Activated naive CD4-positive, alpha-beta T cell treated with anti-CD3 and anti-CD28 coated beads, Interleukin-2, amount 50 U/mL, for 16 hours (primary cell): ENCODE measurements around the gene PI4KA.
"Not testable (repeated sequence)": the region's sequence is repeated elsewhere in the genome, so short reads cannot be mapped to it uniquely, and the experiment has no call there.

ENCODE experiments used
- DNase-seq: peaks from one replicate; pipeline ENCODE4 v3.0.0-alpha.2; 2020

The PI4KA gene

GRCh38 chr22:20720692-20721408 is 137.8 kb downstream of the PI4KA start:
- no peak for DNase-seq

- not testable (repeated sequence) for DNase-seq
Measured at GRCh38 chr22:20718727-20719126, 139.9 kb downstream of the PI4KA start.

- not testable (repeated sequence) for DNase-seq
Measured at GRCh38 chr22:20717981-20718380, 140.6 kb downstream of the PI4KA start.

- DNase-seq = not testable (repeated sequence)
Measured at GRCh38 chr22:20717213-20717866, 141.3 kb downstream of the PI4KA start.

- not testable (repeated sequence) for DNase-seq
Measured at GRCh38 chr22:20713116-20713515, 145.5 kb downstream of the PI4KA start.

DNA sequence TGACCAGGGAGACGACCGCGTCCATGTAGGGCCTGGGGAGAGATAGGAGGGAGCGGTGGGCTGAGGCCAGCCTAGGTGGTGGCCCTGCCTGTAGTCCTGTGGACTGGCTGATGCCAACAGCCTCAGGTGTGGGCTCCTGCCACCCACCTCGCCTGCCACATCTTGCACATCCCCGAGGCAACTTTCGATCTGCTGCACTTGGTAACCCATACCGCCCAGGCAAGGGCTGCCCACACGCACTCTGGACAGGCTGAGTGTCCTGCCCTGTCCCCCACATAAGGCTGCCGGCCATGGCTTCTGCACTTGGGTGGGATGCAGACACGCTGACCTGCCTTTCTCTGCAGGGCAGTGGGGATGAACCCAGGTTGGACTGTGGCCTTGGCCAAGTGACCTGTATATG is 148.6 kb downstream of the PI4KA start:
- not testable (repeated sequence) for DNase-seq

DNA sequence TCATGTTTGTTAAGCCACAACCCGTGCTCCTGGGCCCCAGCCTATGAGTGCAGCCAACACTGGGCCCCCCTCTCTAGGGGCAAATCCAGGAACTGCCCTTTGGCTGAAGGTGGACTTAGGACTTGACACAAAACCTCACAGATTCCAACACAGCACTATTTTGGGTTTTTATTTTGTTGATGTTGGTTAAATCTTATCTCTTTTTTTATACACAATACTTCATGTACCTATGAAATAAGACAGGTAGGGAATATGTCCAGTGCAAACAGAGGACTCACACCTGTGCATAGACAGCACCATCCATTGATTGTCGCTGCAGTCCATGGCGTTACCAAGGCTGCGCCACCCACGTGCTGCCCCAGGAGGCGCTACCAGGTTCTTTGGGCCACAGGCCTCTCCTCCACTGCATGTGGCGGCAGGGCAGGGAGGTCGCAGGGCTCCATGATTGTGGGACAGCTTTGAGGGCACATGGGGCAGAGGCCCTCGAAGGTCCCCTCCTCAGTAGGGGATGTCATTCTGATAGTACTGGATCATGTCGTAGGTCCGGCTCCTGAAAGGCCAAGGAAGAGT is 151.0 kb downstream of the PI4KA start:
- DNase-seq = not testable (repeated sequence)

GRCh38 chr22:20703816-20704609 is 154.6 kb downstream of the PI4KA start:
- DNase-seq = peak; percentile 24

- DNase-seq = peak; percentile 67
Measured at GRCh38 chr22:20703414-20703806, 155.2 kb downstream of the PI4KA start.

- DNase-seq = peak; percentile 94
Measured at GRCh38 chr22:20702546-20703413, 155.8 kb downstream of the PI4KA start.

- not testable (repeated sequence) for DNase-seq
Measured at GRCh38 chr22:20702175-20702545, 156.5 kb downstream of the PI4KA start.

DNA sequence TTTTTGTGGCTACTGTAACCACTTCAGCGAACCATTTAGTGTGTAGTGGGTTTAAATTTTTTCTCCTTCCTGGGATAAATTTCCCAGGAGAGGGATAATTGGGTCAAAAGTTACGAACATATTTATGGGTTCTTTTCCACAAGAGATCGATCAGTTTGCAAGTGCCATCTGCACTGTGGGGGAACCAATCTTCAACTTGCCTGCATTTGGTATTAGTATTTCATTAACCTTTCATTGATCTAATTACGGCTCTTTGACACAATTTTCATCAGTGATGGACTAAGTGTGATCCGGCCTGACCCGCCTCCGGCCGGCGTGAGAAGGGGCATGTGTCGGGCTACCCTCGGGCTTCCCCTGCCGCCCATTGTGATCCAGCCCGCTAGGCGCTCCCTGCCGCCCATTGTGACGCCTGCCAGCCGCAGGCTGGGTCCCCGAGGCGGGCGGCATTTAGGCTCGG is 156.9 kb downstream of the PI4KA start:
- not testable (repeated sequence) for DNase-seq

- DNase-seq = not testable (repeated sequence)
Measured at GRCh38 chr22:20700347-20700746, 158.3 kb downstream of the PI4KA start.

DNA sequence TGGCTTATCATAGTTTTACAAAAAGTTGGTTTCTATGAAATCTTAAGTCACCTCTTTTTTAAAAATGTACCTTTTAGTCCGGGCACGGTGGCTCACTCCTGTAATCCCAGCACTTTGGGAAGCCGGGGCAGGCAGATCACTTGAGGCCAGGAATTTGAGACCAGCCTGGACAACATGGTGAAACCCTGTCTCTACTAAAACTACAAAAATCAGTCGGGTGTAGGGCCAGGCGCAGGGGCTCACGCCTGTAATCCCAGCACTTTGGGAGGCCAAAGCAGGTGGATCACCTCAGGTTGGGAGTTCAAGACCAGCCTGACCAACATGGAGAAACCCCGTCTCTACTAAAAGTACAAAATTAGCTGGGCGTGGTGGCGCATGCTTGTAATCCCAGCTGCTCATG is 158.8 kb downstream of the PI4KA start:
- DNase-seq = not testable (repeated sequence)

DNA sequence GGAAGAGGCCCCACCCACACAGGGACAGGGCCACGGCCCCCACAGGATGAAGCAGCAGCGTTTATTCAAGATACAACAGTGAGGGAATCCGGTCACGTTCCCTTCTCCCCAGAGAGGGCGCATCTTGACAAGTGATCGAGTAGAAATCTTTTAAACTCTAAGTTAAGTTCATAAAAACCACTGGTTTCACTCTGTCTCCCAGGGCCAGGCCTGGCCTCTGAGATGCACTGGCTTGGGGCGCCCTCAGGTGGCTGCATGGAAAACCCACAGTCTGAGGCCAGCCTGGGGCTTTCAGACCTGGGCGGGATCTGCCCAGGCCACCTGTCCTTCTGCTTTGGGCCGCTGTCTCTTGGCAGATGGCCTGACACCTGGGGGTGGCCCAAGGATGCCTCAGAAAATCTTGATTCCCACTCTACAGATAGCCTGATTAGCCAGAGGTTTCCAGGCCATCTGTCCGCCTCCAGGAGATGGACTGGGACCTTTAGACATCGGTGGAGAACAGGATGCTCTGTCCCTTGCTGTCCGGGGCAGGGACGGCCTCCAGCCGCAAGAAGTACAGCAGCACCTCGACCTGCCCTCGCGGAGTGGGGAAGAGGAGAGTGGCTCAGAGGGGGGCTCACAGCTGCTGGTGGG is 161.0 kb downstream of the PI4KA start:
- peak; percentile 74 for DNase-seq

DNA sequence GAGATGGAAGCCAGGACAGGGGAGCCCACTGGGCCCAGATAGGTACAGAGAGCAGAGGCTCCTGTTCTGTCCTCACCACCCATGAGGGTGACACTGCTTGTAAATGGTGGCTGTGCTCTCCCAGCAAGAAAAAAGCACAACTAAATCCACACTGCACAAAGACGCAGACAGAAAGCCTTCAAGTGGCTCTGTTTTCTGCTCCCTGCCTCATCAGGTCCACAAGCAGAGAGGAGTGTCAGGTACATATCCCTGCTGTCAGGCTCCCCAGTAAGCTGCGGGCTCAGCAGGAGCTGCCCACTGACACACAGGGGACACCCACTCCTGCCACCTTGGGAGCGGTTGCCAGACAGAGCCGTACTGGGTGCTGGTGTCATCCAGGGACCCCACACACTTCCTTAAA is 162.6 kb downstream of the PI4KA start:
- not testable (repeated sequence) for DNase-seq

DNA sequence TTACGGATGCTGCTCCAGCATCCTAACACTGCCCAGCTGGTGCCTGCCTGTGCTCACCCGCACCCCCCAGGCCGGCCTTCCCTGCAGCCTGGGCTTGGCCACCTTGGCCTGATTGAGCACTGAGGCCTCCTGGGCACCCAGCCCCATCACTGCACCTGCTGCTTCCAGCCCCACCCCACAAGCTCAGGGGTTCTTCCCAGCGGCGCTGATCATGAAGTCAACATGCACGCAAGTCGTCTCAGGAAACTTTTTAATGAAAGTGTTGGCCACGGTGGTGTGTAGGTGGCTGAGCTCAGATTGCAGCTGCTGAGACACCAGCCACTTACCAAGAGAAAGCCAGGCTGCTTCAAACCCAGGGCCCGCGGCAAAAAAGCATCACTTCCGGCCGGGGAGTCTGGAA is 163.4 kb downstream of the PI4KA start:
- not testable (repeated sequence) for DNase-seq

- not testable (repeated sequence) for DNase-seq
Measured at GRCh38 chr22:20694256-20694655, 164.4 kb downstream of the PI4KA start.

DNA sequence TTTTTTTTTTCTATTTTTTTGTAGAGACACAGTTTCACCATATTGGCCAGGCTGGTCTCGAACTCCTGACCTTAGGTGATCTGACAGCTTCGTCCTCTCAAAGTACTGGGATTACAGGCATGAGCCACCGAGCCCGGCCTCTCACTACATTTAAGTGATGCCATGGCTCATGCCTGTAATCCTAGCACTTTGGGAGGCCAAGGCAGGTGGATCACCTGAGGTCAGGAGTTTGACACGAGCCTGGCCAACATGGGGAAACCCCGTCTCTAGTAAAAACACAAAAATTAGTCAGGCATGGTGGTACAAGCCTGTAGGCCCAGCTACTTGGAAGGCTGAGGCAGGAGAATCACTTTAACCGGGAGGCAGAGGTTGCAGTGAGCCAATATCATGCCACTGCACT is 165.7 kb downstream of the PI4KA start:
- not testable (repeated sequence) for DNase-seq

DNA sequence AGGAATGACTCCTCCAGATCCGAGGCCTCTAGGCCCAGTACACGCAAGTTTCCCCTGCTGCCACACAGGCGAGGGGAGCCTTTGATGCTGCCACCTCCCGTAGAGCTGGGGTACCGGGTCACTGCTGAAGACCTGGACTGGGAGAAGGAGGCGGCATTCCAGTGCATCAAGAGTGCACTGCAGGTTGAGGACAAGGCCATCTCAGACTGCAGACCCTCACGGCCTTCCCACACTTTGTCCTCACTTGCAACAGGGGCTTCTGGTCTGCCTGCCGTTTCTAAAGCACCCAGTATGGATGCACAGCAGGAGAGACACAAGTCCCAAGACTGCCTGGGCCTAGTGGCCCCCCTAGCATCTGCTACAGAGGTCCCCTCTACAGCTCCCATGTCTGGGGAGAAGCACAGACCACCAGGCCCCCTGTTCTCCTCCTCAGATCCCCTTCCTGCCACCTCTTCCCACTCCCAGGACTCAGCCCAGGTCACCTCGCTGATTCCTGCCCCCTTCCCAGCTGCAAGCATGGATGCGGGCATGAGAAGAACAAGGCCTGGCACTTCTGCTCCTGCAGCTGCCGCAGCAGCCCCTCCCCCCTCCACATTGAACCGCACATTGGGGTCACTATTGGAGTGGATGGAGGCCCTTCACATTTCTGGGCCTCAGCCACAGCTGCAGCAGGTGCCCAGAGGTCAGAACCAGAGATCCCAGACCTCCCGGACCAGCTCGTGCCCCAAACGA is 167.9 kb downstream of the PI4KA start:
- DNase-seq = not testable (repeated sequence)
